B cell (primary cell): ENCODE data around the gene WDR70. TPM values are rescaled to one million over a fixed set of nuclear protein-coding genes. Genes with fewer than 3 reads are reported as not detected.

Experiments used
- ATAC-seq: fragments of 200-7000 bp; cut with Tn5 transposase; one replicate; pipeline ENCODE4 v1.10.0; 2021; ENCODE audit warnings: low read depth, mild to moderate bottlenecking, moderate number of reproducible peaks, moderate library complexity
- CTCF ChIA-PET: fragments of 350-600 bp; sonication (Branson Sonifier 250); formaldehyde crosslinking; loops from one replicate; lab custom pipeline; 2021; ENCODE audit warnings: antibody characterized with exemption, inconsistent platforms; lab: Charles Lee
- POLR2A ChIA-PET: fragments of 350-600 bp; sonication (Branson Sonifier 250); formaldehyde crosslinking; loops from one replicate; lab custom pipeline; 2021; ENCODE audit warnings: antibody characterized with exemption; lab: Charles Lee
- DNase-seq: peaks from one replicate; pipeline ENCODE4 v3.0.0; 2013
- H2AFZ ChIP-seq: 2 replicates; pipeline ENCODE4 v1.6.1; 2012; ENCODE audit warnings: mild to moderate bottlenecking, low read depth, low read length; ENCODE audit not compliant: insufficient read depth, poor library complexity, severe bottlenecking
- H3K27ac ChIP-seq, 2 donors: 1 replicate in 1 of 2; 2 replicates in 1 of 2; pipeline ENCODE4 v1.5.1; 2012 to 2013; ENCODE audit warnings: low read length in 2 of 2, mild to moderate bottlenecking in 2 of 2, moderate library complexity in 1 of 2
- H3K27me3 ChIP-seq, 4 experiments: fragments of 200-600 bp in 1 of 4; sonication (generic) in 1 of 4; replicated peaks in 1 of 4; 1 replicate in 2 of 4; 2 replicates in 2 of 4; pipeline versions ENCODE4 v1.6.1 to v1.7.0; 2013 to 2016; ENCODE audit warnings: low read length in 3 of 4, mild to moderate bottlenecking in 2 of 4, mixed read lengths in 1 of 4, moderate library complexity in 1 of 4; ENCODE audit not compliant: insufficient read depth in 4 of 4, control insufficient read depth in 3 of 4; ENCODE audit errors: control extremely low read depth in 1 of 4
- H3K36me3 ChIP-seq, 2 experiments: replicated peaks in 1 of 2; 1 replicate in 1 of 2; 2 replicates in 1 of 2; pipeline versions ENCODE4 v1.6.1 to v1.7.1; 2013; ENCODE audit warnings: low read length in 1 of 2; ENCODE audit not compliant: insufficient read depth in 2 of 2, control insufficient read depth in 1 of 2; ENCODE audit errors: control extremely low read depth in 1 of 2, extremely low read depth in 1 of 2
- H3K4me1 ChIP-seq, 2 donors: fragments of 200-600 bp in 1 of 2; sonication (generic) in 1 of 2; 1 replicate in 1 of 2; 2 replicates in 1 of 2; pipeline versions ENCODE4 v1.5.1 to v1.6.1; 2013 to 2017; ENCODE audit warnings: low read length in 2 of 2; ENCODE audit not compliant: control insufficient read depth in 2 of 2, insufficient read depth in 2 of 2
- H3K4me2 ChIP-seq: replicated peaks from 2 replicates; pipeline ENCODE3; 2012; ENCODE audit warnings: mild to moderate bottlenecking, low read depth, low read length; ENCODE audit not compliant: poor library complexity, severe bottlenecking
- H3K4me3 ChIP-seq, 5 experiments: fragments of 200-600 bp in 1 of 5; sonication (generic) in 1 of 5; 1 replicate in 3 of 5; 2 replicates in 2 of 5; pipeline versions ENCODE4 v1.5.1 to v1.7.0; 2011 to 2016; ENCODE audit warnings: low read length in 4 of 5, mild to moderate bottlenecking in 4 of 5, low read depth in 2 of 5, control low read depth in 1 of 5, moderate library complexity in 1 of 5; ENCODE audit not compliant: insufficient read depth in 1 of 5; ENCODE audit errors: control extremely low read depth in 1 of 5, extremely low read depth in 1 of 5
- H3K79me2 ChIP-seq: fragments of 200-600 bp; sonication (generic); one replicate; pipeline ENCODE4 v1.6.0; 2016; ENCODE audit warnings: low read length; ENCODE audit not compliant: control insufficient read depth, insufficient read depth
- H3K9ac ChIP-seq: fragments of 200-600 bp; sonication (generic); 2 replicates; pipeline ENCODE4 v1.6.1; 2017; ENCODE audit warnings: mild to moderate bottlenecking, low read length, moderate library complexity
- H3K9me3 ChIP-seq, 3 donors: one replicate each; pipeline versions ENCODE4 v1.6.1 to v1.7.1; 2013; ENCODE audit warnings: low read length in 2 of 3; ENCODE audit not compliant: control insufficient read depth in 2 of 3, insufficient read depth in 1 of 3; ENCODE audit errors: control extremely low read depth in 1 of 3
- H4K20me1 ChIP-seq: 2 replicates; pipeline ENCODE4 v1.6.0; 2012; ENCODE audit warnings: mild to moderate bottlenecking, low read length; ENCODE audit not compliant: insufficient read depth, control insufficient read depth, poor library complexity, severe bottlenecking
- H3K27ac Mint-ChIP-seq: one replicate; pipeline ENCODE4 v1.8.0; 2021; ENCODE audit warnings: mixed read lengths
- H3K27me3 Mint-ChIP-seq: one replicate; pipeline ENCODE4 v1.8.0; 2021; ENCODE audit warnings: mixed read lengths
- H3K4me1 Mint-ChIP-seq: one replicate; pipeline ENCODE4 v1.8.0; 2021; ENCODE audit warnings: mixed read lengths
- H3K4me3 Mint-ChIP-seq: one replicate; pipeline ENCODE4 v1.8.0; 2021; ENCODE audit warnings: mixed read lengths
- H3K9me3 Mint-ChIP-seq: one replicate; pipeline ENCODE4 v1.8.0; 2022; ENCODE audit warnings: mixed read lengths; ENCODE audit not compliant: insufficient read depth
- CTCF ChIP-seq: fragments of 200-600 bp; IDR thresholded peaks from one replicate; pipeline ENCODE4 v1.8.0; 2022; ENCODE audit warnings: antibody characterized with exemption, mild to moderate bottlenecking
- EZH2 ChIP-seq: IDR thresholded peaks from 2 replicates; pipeline ENCODE4 v1.6.1; 2012; ENCODE audit warnings: borderline replicate concordance, low read depth, mild to moderate bottlenecking, moderate library complexity, low read length; ENCODE audit not compliant: insufficient read depth, poor library complexity, severe bottlenecking
- WGBS: methylation state at CpG from one replicate; pipeline ENCODE4 v1.1.5; 2013; ENCODE audit warnings: missing lambda C conversion rate; ENCODE audit not compliant: insufficient coverage; 5-methylcytosine and 5-hydroxymethylcytosine counted together
- intact Hi-C: fragments of 100-400 bp; cut with micrococcal nuclease; formaldehyde crosslinking; loops from one replicate; pipeline ENCODE4 v1.10.0; 2022
- polyA plus RNA-seq: library from polyadenylated mRNA; depleted of rRNA; stranded (reverse); fragments of >200 nt; gene quantifications from 2 replicates; pipeline ENCODE4 v1.2.3, GENCODE V29; 2012
- total RNA-seq, 2 donors: library from RNA; stranded (reverse); fragments of 120-200 nt in 1 of 2; gene quantifications; 1 replicate in 1 of 2; 2 replicates in 1 of 2; pipeline versions ENCODE4 v1.2.3 to v1.2.4, GENCODE V29; 2013 to 2022

The WDR70 gene
- total and polyA plus RNA-seq, 2 donors (not counting 1 experiment from before 2014, with no cell fraction given) = 12.8 to 46.8 TPM

- Histone ChIP-seq H3K4me3 (no peak overlapping the region), H3K9me3 (no peaks in the 10 kb centered on the region), H3K79me2 (no peaks in the 10 kb centered on the region), H3K4me1 (no peaks in the 10 kb centered on the region), H2AFZ (no peak overlapping the region), H3K36me3 (peaks cover 11 to 19% of the 10 kb centered on the region in 2 experiments), H3K9ac (no peak overlapping the region), H3K27ac (no peak overlapping the region), H3K4me2 (no peak overlapping the region), H4K20me1 (no peaks in the 10 kb centered on the region), H3K27me3 (no peaks in the 10 kb centered on the region)
- ChIA-PET POLR2A (no interaction called here), CTCF (no interaction called here)
- H3K4me1 Mint-ChIP-seq = no peaks in the 10 kb centered on the region
- ATAC-seq = no peak
- TF ChIP-seq EZH2 = no peak
- TF ChIP-seq CTCF = no peak
- H3K27me3 Mint-ChIP-seq = no peaks in the 10 kb centered on the region
- H3K9me3 Mint-ChIP-seq = no peaks in the 10 kb centered on the region
- no peak overlapping the region for H3K4me3 Mint-ChIP-seq
- H3K27ac Mint-ChIP-seq = no peak overlapping the region
- no CpG with 5 or more reads among the region's 4 CpGs for WGBS
- intact Hi-C loops = no loop called here
- no peak for DNase-seq
Measured at GRCh38 chr5:37735649-37736347, 356.7 kb downstream of the WDR70 start.

GRCh38 chr5:37736397-37736796 is 357.3 kb downstream of the WDR70 start:
- H3K4me2 ChIP-seq = no peak overlapping the region
- TF ChIP-seq EZH2 = no peak
- no peak for TF ChIP-seq CTCF
- Mint-ChIP-seq H3K4me1 (no peaks in the 10 kb centered on the region), H3K27me3 (no peaks in the 10 kb centered on the region), H3K4me3 (no peak overlapping the region), H3K9me3 (no peaks in the 10 kb centered on the region), H3K27ac (no peak overlapping the region)
- no peaks in the 10 kb centered on the region for H3K9me3 ChIP-seq
- intact Hi-C loops = no loop called here
- no peaks in the 10 kb centered on the region for H3K4me1 ChIP-seq
- H3K79me2 ChIP-seq = no peaks in the 10 kb centered on the region
- peaks cover 11 to 16% of the 10 kb centered on the region in 2 experiments for H3K36me3 ChIP-seq
- POLR2A ChIA-PET = no interaction called here
- no peaks in the 10 kb centered on the region for H3K27me3 ChIP-seq
- ATAC-seq (no peak), DNase-seq (no peak)
- CTCF ChIA-PET = no interaction called here
- no peak overlapping the region for H3K27ac ChIP-seq
- H3K4me3 ChIP-seq = no peak overlapping the region
- H4K20me1 ChIP-seq = no peaks in the 10 kb centered on the region
- H2AFZ ChIP-seq = no peak overlapping the region
- H3K9ac ChIP-seq = no peak overlapping the region
- no CpG with 5 or more reads among the region's 2 CpGs for WGBS
